GM12892 (cell line): ENCODE measurements around the gene CDK5R1.

Experiments used
- POLR2A ChIP-seq: IDR thresholded peaks from 2 replicates; pipeline ENCODE4 v1.6.1; 2011; ENCODE audit warnings: low read depth, low read length, control low read depth
- POLR2AphosphoS5 ChIP-seq: IDR thresholded peaks from 2 replicates; pipeline ENCODE4 v1.6.1; 2011; ENCODE audit warnings: low read depth, low read length, control low read depth

- TF ChIP-seq POLR2AphosphoS5 (no peak), POLR2A (no peak)
These were observed 18.8 kb upstream of the CDK5R1 start for GRCh38 chr17:32467949-32468348.
